ENCODE data around the gene CD28.

CD28 gene

DNA sequence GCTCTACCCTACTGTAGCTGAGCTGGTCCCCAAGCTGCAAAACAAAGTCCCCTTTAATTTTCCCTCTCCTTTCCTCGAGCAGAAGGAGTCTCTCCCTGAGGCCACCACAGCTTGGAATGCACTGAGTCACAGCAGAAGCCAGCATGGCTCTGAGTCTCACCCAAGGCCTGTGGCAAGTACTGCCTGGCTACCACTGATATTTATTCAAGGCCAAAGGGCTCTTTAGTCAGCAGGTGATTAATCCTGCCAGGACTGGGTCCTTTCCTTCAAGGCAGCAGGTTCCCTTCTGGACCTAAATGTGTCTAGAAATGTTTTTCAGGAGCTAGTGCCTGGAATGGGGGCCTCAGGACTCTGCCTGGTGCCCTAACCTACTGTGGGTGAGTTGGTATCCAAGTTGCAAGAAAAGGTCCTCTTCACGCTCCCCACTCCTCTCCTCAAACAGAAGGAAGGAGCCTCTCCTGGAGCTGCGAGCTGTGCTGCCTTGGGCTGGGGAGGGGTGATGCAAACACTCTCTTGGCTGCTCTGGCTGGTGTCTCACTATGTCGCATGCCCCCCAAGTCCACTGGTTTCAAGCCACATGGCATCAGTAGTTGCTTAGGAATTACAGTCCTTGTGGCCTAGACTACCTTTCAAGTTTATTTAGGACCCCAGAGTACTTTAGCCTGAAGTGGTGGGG, 53.4 kb downstream of the CD28 start:
- Histone ChIP-seq H4K20me1 (ENCODE audit: insufficient read depth, low read length) (no peaks in the 10 kb centered on the region), H3K4me3 (ENCODE audit: low read depth in 1 of 2, low read length in 2 of 2) (no peak overlapping the region), H3K9me3 (ENCODE audit: insufficient read depth, low read length, severe bottlenecking) (peaks cover 7% of the 10 kb centered on the region), H3K4me1 (ENCODE audit: insufficient read depth, low read length) (no peaks in the 10 kb centered on the region), H3K27me3 (ENCODE audit: insufficient read depth, low read length, poor library complexity) (no peaks in the 10 kb centered on the region), H2AFZ (ENCODE audit: low read depth, low read length) (no peak overlapping the region), H3K36me3 (ENCODE audit: insufficient read depth, low read length) (no peaks in the 10 kb centered on the region), H3K27ac (ENCODE audit: low read length) (peak overlapping the region; percentile 23), H3K79me2 (ENCODE audit: insufficient read depth, low read length) (no peaks in the 10 kb centered on the region), H3K4me2 (ENCODE audit: insufficient read depth, low read length) (no peak overlapping the region), H3K9ac (ENCODE audit: low read depth, low read length) (no peak overlapping the region)
- ATAC-seq (ENCODE audit: insufficient read depth, low read depth), result no peak
- DNase-seq, result no peak
- TF ChIP-seq, protein P1, sequence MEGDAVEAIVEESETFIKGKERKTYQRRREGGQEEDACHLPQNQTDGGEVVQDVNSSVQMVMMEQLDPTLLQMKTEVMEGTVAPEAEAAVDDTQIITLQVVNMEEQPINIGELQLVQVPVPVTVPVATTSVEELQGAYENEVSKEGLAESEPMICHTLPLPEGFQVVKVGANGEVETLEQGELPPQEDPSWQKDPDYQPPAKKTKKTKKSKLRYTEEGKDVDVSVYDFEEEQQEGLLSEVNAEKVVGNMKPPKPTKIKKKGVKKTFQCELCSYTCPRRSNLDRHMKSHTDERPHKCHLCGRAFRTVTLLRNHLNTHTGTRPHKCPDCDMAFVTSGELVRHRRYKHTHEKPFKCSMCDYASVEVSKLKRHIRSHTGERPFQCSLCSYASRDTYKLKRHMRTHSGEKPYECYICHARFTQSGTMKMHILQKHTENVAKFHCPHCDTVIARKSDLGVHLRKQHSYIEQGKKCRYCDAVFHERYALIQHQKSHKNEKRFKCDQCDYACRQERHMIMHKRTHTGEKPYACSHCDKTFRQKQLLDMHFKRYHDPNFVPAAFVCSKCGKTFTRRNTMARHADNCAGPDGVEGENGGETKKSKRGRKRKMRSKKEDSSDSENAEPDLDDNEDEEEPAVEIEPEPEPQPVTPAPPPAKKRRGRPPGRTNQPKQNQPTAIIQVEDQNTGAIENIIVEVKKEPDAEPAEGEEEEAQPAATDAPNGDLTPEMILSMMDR (IDR thresholded peaks at IDR 0.05; ENCODE audit: borderline replicate concordance, extremely low read depth, low read length, poor library complexity, severe bottlenecking), result no peak
- no peak for TF ChIP-seq EZH2 (IDR thresholded peaks at IDR 0.05; ENCODE audit: borderline replicate concordance, low read depth, low read length, severe bottlenecking)

DNA sequence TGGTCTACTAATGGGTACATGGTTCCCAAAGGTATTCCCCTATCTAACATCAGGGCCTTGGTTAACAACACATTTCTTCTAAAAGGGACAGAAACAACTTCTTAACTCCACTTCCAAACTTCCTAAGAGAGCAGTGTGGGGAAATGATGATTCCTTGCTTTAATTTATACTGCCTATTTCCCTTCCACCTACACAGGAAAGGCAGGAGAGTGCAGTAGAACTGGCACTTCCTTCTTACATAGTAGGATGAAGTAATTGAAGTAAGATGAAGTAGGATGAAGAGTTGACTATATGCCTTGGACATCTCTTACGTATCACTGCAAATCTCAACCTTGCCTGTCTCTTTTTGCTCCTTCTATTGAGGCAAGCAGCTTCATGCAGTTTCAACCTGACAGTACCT, 54.7 kb downstream of the CD28 start:
- H3K27me3 ChIP-seq (ENCODE audit: insufficient read depth, low read length, poor library complexity), result no peaks in the 10 kb centered on the region
- H3K9me3 ChIP-seq (ENCODE audit: insufficient read depth, low read length, severe bottlenecking), result peaks cover 4% of the 10 kb centered on the region
- ATAC-seq (ENCODE audit: insufficient read depth, low read depth), result no peak

DNA sequence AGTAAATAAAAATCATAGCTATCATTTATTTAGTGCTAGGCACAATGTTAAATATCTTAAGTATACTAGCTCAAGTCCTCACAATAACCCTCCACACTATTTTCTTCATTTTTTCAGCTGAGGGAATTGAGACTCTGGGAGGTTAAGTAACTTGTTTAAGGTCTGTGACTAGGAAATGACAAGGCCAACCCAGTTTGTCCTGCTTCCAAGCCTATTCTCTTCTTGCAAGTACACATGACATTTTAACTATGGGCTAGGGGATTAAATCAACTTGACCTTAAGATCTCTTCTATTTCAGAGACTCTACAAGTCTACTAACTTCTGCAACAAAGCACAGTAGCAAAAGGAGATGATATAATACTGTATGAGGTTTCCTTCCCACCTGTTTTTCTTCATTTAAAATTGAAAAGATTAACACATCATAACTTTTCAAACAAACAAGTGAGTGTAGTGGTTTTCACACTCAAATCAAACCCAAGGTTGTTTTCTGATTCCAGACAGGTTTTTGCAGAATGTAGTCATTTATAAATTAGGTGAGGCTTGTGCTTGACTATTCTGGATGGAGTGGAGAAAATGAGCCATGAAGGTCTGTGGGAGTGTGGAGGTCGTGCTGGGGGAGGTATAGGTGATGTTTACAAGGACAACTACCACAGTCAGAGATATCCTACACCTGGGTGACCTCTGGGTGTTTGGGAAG, 57.0 kb downstream of the CD28 start:
- H4K20me1 ChIP-seq (ENCODE audit: insufficient read depth, low read length), result no peaks in the 10 kb centered on the region
- TF ChIP-seq, protein P1 (IDR thresholded peaks at IDR 0.05; ENCODE audit: borderline replicate concordance, extremely low read depth, low read length, poor library complexity, severe bottlenecking), result no peak
- TF ChIP-seq EZH2 (IDR thresholded peaks at IDR 0.05; ENCODE audit: borderline replicate concordance, low read depth, low read length, severe bottlenecking), result no peak
- H3K79me2 ChIP-seq (ENCODE audit: insufficient read depth, low read length), result no peaks in the 10 kb centered on the region
- no peak overlapping the region for H3K27ac ChIP-seq (ENCODE audit: low read length)
- no peak for ATAC-seq (ENCODE audit: insufficient read depth, low read depth)
- peaks cover 6% of the 10 kb centered on the region for H3K9me3 ChIP-seq (ENCODE audit: insufficient read depth, low read length, severe bottlenecking)
- no peak overlapping the region for H3K9ac ChIP-seq (ENCODE audit: low read depth, low read length)
- no peaks in the 10 kb centered on the region for H3K36me3 ChIP-seq (ENCODE audit: insufficient read depth, low read length)
- H2AFZ ChIP-seq (ENCODE audit: low read depth, low read length), result no peak overlapping the region
- no peak overlapping the region for H3K4me3 ChIP-seq (ENCODE audit: low read depth in 1 of 2, low read length in 2 of 2)
- H3K4me1 ChIP-seq (ENCODE audit: insufficient read depth, low read length), result no peaks in the 10 kb centered on the region
- H3K27me3 ChIP-seq (ENCODE audit: insufficient read depth, low read length, poor library complexity), result no peaks in the 10 kb centered on the region
- no peak for DNase-seq
- H3K4me2 ChIP-seq (ENCODE audit: insufficient read depth, low read length), result no peak overlapping the region

More for the DNA sequence above, 54.7 kb downstream of the CD28 start:
- Histone ChIP-seq H2AFZ (ENCODE audit: low read depth, low read length) (no peak overlapping the region), H3K4me3 (ENCODE audit: low read depth in 1 of 2, low read length in 2 of 2) (no peak overlapping the region), H3K9ac (ENCODE audit: low read depth, low read length) (no peak overlapping the region), H3K27ac (ENCODE audit: low read length) (no peak overlapping the region), H3K4me1 (ENCODE audit: insufficient read depth, low read length) (no peaks in the 10 kb centered on the region), H3K36me3 (ENCODE audit: insufficient read depth, low read length) (no peaks in the 10 kb centered on the region), H3K79me2 (ENCODE audit: insufficient read depth, low read length) (no peaks in the 10 kb centered on the region), H3K4me2 (ENCODE audit: insufficient read depth, low read length) (no peak overlapping the region), H4K20me1 (ENCODE audit: insufficient read depth, low read length) (no peaks in the 10 kb centered on the region)
- no peak for DNase-seq
- TF ChIP-seq, protein P1 (IDR thresholded peaks at IDR 0.05; ENCODE audit: borderline replicate concordance, extremely low read depth, low read length, poor library complexity, severe bottlenecking), result no peak
- no peak for TF ChIP-seq EZH2 (IDR thresholded peaks at IDR 0.05; ENCODE audit: borderline replicate concordance, low read depth, low read length, severe bottlenecking)

Data from DND-41 (cell line).